Umbilical cord (tissue), 2 donors: ENCODE measurements around the gene RANBP9. TPM values are rescaled to one million over a fixed set of nuclear protein-coding genes. Genes with fewer than 3 reads are reported as not detected.

Source experiments
- DNase-seq: peaks from one replicate; pipeline ENCODE4 v3.0.0-alpha.2; 2015; ENCODE audit warnings: low spot score
- total RNA-seq: library from RNA; depleted of rRNA; stranded (reverse); fragments of >200 nt; gene quantifications from one replicate; pipeline ENCODE4 v1.2.3, GENCODE V29; 2014; ENCODE audit warnings: low replicate concordance; ENCODE audit not compliant: insufficient read depth

Gene RANBP9
- total RNA-seq, result 40.7 TPM

- peak; percentile 94 for DNase-seq
Measured at GRCh38 chr6:13711733-13712598, at the start of gene RANBP9. TSS of gene RANBP9 (minus strand) at chr6:13711835. CDS start at chr6:13711505, 330 bp downstream.

GRCh38 chr6:13760307-13761304, 49.0 kb upstream of the RANBP9 start:
- DNase-seq, result peak; percentile 42

DNA sequence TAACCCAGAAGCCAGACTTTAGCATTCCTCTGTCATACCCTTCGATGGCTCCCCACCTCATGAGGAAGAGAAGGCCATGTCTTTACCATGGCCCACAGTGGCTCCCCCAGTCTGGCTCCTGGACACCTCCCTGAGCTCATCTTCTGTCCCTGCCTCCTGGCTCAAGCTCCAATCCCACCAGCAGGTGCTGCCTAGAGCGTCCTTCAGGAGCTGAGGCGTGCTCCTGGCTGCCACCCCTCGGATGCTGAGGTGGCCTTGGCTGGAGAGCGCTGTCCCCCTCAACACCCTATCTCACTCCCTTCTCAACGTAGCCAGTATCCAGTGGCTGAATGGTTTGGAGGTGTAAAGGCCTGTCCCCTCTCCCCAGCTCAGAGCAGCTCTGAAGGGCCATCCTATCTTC, 47.4 kb upstream of the RANBP9 start:
- no peak for DNase-seq

GRCh38 chr6:13754644-13755043, 43.0 kb upstream of the RANBP9 start:
- no peak for DNase-seq

GRCh38 chr6:13743736-13744127, 32.1 kb upstream of the RANBP9 start:
- DNase-seq, result no peak

DNA sequence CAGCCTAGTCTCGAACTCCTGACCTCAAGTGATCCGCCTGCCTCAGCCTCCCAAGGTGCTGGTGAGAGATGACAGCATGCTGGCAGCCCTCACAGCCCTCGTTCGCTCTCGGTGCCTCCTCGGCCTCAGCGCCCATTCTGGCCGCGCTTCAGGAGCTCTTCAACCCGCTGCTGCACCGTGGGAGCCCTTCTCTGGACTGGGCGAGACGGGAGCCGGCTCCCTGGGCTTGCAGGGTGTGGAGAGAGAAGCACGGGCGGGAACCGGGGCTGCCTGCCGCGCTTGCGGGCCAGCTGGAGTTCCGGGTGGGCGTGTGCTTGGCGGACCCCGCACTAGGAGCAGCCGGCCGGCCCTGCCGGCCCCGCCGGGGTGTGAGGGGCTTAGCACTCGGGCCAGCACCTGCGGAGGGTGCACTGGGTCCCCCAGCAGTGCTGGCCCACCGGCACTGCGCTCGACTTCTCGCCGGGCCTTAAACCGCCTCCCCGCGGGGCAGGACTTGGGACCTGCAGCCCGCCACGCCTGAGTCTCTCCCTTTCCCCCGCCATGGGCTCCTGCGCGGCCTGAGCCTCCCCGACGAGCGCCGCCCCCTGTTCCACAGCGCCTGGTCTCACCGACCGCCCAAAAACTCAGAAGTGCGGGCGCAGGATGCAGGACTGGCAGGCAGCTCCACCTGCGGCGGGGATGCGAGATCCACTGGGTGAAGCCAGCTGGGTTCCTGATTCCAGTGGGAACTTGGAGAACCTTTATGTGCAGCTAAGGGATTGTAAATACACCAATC, 31.5 kb upstream of the RANBP9 start:
- DNase-seq, result no peak

GRCh38 chr6:13741365-13741764, 29.7 kb upstream of the RANBP9 start:
- no peak for DNase-seq

DNA sequence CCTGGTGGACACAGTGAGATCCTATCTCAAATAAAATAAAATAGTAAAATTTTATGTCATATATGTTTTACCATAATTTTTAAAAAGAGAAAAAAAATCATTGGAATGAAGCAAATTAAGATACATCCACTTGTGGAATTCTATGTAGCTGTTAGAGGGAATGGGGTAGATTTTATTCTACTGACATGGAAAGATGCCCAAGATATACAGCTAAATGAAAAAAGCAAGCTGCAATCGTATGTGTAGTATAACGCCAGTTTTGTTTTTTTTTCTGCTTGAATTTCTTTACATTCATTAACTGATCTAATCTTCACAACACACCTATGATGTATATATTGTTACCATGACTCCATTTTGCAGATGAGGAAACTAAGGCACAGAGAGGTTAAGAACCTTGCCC, 23.4 kb upstream of the RANBP9 start:
- DNase-seq, result no peak

- DNase-seq, result peak; percentile 87
Measured at GRCh38 chr6:13733178-13733887, 21.7 kb upstream of the RANBP9 start.

GRCh38 chr6:13730704-13731103, 19.1 kb upstream of the RANBP9 start:
- no peak for DNase-seq

GRCh38 chr6:13729891-13730290, 18.3 kb upstream of the RANBP9 start:
- DNase-seq, result no peak

- DNase-seq, result peak; percentile 16
Measured at GRCh38 chr6:13725570-13725969, 13.9 kb upstream of the RANBP9 start.

DNA sequence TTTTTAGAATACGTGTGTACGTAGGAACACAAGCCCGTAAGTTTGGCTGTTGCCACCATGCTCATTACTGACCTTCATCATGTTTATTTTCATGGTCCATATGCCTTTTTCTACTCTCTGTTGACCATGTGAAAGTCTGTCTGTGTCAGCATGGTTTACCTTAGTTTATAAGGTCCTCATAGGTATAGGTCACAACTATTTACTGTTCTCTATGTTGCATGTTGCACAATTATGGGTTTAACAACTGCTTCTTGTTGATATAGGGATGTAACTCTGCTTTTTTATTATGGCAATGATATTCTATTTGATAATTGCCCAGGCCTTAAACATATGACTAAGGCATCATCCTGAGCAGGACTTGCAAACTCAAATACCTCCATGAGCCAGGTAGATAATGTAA, 13.4 kb upstream of the RANBP9 start:
- DNase-seq, result no peak

DNA sequence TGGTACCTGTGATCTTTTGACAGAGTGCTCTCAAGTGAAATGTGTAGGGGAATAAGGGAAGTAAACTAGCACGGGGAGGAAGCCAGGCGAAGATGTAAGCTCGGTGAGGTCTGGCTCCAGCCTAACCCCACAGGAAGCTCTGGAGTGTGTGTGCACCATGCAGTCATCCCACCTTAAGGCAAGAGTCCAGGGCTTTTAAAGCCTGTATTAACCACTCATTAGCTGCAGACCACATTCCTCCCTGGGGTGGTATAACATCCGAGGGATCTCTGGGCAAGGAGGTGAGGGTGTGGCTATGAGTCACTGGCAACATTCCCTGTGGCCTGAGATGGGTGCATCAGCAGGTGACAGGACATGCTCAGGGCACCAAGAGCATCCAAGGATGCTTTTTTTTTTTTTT, 12.5 kb upstream of the RANBP9 start:
- DNase-seq, result no peak

DNA sequence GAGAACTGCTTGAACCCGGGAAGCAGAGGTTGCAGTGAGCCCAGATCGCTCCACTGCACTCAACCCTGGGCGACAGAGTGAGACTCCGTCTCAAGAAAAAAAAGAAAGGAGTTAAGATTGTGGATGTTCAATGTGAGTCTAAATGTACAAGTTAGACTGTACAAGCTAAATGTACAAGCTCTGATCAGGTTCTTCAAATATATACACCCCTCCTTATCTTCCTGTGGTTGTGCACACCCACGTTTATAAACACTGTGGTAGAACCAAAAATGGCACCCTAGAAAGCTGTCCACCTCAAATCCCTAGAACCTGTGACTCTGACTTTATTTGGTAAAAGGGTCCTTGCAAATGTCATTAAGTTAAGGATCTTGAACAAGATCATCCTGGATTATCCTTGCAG, 11.2 kb upstream of the RANBP9 start:
- DNase-seq, result no peak

DNA sequence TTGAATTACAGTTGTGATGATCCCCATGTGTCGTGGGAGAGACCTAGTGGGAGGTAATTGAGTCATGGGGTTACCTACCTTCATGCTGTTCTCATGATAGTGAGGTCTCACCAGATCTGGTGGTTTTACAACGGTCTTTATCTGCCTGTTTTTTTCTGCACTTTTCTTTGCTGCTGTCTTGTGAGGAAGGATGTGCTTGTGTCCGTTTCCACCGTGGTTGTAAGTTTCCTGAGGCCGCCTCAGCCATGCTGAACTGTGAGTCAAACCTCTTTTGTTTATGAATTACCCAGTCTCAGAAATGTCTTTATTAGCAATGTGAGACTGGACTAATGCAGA, 6.5 kb upstream of the RANBP9 start:
- DNase-seq, result no peak

DNA sequence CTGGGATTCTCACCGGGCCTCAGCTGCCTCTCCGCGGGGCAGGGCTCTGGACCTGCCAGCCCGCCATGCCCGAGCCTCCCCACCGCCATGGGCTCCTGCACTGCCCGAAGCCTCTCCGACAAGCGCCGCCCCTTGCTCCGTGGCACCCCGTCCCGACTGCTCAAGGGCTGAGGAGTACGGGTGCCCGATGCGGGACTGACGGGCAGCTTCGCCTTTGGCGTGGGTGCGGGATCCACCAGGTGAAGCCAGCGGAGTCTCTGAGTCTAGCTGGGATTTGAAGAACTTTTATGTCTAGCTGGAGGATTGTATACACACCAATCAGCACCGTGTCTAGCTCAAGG, 5.3 kb upstream of the RANBP9 start:
- no peak for DNase-seq

DNA sequence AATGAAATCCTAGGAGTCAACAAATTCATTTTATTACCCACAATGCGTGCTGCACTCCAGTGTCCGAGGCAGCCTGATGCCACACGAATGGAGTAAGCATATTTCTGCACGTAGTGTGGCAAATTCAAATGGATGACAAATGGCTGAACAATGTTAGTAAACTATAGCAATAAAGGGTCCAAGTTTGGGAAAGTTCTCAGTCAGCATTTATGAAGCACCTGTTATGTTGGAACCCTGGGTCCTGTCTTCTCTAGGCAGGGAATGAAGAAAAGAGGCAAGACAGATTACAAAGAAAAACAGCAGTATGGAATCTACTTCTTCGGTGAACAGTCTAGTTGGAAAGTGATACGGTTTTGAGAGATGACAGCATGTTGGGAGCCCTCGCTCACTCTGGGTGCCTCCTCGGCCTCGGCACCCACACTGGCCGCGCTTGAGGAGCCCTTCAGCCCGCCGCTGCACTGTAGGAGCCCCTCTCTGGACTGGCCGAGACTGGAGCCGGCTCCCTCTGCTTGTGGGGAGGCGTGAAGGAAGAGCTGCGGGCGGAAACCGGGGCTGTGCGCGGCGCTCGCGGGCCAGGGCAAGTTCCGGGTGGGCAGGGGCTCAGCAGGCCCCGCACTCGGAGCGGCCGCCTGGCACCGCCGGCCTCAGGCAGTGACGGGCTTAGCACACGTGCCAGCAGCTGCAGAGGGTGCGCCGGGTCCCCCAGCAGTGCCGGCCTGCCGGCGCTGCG, 4.8 kb upstream of the RANBP9 start:
- DNase-seq, result no peak

GRCh38 chr6:13715444-13715883, 3.8 kb upstream of the RANBP9 start:
- DNase-seq, result no peak

DNA sequence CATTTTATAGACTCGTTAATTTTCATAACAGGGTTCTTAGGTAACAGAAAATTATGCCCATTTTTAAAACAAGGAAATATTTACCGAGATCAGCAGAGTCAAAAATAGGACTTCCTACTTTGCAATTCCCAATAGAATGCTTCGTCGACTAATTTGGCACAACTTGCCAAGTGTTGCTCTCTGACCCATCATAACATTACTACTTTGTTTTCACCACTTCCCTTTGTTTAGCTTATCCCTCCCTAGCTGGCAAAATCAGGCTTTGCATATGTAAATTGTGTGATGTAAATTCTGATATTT, 914 bp upstream of the RANBP9 start:
- peak; percentile 59 for DNase-seq

GRCh38 chr6:13711324-13711732, 307 bp downstream of the RANBP9 start:
- no peak for DNase-seq
